GM19035 (cell line): Measurements from ENCODE around the gene CMTM8.

Experiments used
- ATAC-seq: cut with Tn5 transposase; IDR thresholded peaks from one replicate; pipeline ENCODE4 v1.9.1; 2021; ENCODE audit not compliant: unreplicated experiment

Gene CMTM8

DNA sequence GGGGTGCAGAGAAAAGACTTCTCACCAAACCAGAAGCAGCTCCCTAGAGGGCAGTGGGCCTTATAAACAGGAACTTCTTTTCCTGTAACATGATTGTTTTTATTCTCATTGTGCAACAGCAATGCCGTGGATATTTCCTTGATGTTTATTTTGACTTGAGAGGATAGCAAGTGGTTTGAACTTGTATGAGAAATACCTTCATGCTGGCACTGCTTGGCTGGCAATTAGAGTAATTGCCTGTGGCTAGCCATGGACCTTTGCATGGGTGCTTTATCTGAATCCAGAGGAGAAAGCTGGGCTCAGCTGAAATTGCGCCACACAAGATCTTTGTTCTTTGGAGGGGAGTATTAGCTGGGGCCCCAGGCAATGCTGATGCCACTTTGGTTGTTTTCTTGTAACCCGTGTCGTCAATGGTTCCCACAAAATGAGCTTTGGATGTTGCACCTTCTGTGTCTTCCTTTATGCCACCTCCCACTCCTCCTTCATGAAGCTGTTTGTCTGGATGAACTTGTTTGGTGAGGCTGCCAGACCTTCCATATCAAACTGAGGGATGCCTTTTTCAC, 37.9 kb downstream of the CMTM8 start:
- ATAC-seq: no peak

DNA sequence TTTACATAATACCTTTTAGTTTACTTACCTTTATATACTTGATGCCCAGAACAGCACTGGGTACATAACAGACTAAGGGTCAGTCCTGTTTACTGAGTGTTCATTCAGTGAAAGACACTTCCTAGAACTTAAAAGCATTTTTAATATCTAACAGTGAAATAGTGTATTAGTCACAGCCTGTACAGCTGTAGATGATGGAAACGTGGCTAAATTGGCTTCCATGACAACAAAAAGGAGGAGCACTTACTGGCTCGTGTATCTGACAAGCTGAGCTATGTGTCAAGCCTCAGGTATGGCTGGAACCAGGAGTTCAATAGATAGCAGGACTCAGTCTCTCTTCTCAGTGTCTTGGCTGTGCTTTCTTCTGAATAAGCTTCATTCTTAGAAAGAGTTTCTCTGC, 40.2 kb downstream of the CMTM8 start:
- no peak for ATAC-seq

DNA sequence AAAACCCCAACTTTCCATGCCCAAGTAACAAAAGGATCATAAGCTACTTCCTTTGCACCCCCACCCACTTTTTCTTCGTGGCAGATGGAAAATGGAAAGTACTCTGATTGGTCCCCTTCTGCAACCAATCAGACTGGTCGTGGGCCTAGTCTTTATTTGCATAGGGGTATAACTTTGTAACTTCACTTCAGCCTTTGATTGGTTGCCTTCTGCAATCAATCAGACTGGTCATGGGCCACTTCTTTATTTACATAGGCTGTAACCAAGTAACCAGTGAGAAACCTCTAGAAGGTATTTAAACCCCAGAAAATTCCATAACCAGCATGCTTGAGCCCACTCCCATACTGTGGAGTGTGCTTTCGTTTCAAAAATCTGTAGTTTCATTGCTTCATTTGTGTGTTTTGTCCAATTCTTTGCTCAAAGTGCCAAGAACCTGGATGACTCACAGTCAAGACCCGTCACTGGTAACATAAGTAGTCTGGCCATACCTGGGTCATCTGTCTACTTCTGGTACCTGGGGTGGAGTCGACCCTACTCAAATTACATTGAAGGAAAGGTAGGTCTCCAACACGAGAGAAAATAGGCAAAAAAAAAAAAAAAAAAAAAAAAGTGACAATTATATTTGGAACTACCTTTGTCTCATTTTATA, 41.9 kb downstream of the CMTM8 start:
- ATAC-seq: no peak

DNA sequence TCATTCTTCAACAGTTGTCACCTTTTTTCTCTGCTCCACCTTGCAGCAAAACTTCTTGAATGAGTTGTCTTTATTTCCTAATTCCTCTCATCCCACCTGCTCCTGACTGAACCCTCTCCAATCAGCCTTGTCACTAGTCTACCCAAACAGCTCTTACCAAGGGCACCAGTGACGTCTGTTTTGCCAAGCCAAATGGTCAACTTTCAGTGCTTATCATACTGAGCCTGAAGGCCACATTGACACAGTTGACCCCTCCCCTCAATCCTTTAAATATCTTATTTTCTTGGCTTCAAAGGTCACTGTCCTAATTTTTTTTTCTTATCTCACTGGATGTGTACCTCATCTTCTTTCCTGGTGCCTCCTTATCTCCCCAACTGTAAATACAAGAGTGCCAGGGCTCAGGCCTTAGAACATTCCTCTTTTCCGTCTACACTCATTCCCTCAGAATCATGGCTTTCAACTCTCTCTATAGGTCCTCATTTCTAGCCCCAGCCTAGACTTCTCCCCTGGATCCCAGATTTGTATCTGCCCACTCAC, 43.2 kb downstream of the CMTM8 start:
- ATAC-seq: no peak

DNA sequence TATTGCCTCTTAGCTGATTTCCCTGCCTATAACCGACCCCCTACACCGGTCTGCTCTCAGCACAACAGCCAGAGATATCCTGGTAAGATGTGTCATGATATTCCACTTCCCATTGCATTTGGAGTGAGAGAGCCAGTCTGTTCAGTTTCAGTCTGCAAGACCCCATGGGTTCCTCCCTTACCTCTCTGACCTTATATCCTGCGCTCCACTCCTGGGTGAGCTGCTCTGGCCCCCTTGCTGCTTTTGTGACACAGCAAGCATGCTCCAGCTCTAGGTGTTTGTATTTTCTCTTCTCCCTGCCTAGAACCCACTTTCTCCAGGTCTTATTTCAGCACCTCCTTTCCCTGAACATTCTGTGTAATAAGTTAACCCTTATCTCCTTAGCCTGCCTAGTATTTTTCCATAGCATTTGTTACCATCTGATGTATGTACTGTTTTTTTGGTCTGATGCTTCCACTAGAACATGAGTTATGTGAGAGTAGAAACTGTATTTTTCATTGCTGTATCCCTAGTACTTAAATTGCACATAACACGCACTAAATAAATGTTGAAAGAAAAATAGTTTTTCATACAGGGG, 44.2 kb downstream of the CMTM8 start:
- ATAC-seq: no peak

DNA sequence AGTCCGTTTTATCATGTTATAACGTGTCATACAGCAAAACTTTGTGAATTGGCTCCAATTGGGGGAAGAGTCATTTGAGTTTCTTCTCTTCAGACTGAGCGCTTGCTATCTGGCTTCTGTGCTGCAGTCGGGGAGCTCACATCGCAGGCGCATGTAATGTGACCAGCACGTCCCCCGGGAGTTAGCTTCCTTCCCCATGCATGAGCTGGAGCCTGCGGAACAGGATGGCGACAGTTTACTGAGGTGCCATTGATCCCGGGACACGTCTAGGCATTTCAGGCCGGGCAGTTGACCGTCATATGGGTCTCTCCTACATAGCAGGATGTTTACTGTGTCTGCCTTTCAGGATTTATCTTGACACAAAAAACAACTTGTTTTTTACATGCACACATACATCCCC, 44.8 kb downstream of the CMTM8 start:
- ATAC-seq: no peak

DNA sequence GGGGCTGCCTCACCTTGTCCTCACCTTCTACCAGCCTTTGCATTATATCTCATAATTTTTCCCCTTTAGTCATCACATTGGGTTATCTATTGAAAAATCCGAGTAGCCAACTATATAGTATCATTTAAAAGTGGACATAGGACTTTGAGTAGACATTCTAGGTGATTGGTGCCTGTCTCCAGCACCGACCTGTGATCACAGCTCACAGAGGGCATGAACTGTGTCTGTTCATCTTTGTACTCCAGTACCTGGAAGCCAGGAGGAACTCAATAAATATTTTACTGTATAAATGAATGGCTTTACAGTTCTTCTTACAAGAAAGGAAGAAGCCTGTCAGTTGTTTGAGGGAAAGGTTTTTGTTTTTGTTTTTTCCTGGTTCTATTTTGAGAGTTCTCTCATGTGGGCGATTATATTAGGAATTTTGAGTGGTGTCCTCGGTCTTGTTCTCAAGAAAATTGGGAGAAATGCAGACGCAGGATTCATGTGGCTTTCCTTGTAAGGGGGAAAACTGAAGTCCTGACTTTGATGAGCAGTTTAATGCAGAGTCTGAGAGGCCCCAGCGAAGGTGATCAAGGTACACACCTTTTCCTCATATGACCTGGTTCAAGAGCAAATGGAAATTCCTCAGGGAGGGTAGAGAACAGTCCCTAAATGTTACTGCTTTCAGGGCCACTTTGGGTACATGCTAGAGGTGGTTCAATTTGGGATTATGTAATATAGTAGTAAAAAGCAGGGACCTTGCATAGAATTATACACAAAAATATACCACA, 46.1 kb downstream of the CMTM8 start:
- no peak for ATAC-seq

DNA sequence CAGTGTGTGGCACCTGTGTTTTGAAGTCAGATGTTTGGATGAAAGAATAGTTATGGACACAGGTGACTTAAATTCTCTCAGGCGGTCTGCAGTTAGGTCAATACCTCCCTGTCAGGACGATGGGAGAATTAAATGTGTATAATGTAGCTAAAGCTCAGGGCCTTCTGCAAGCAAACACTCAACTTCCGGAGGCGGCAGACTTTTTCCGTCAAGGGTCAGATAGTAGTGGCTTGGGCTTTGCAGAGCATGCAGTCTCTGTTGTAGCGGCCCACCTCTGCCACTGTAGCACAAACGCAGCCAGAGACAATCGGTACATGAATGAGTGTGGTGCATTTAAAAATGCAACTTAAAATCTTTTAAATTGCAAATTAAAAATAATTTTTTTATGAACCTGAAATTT, 47.4 kb downstream of the CMTM8 start:
- no peak for ATAC-seq

DNA sequence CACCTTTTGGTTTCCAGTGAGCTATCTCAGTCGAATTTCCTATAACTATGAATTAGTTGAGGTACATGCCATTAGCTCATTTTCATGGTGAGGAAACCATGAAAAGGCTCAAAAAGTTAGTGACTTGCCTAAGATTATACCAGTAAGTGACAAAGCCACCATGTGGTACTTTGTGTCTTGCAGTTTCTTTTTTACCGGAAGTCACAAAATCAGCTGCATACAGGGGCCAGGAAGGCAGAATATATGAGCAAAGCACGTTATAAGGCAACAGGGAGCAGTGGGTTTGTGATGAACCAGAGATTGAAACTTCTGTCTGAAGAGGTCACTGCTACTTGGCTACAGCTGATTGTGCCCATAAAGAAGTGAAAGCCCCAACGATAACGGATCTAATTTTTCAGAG, 50.3 kb downstream of the CMTM8 start:
- ATAC-seq: no peak

DNA sequence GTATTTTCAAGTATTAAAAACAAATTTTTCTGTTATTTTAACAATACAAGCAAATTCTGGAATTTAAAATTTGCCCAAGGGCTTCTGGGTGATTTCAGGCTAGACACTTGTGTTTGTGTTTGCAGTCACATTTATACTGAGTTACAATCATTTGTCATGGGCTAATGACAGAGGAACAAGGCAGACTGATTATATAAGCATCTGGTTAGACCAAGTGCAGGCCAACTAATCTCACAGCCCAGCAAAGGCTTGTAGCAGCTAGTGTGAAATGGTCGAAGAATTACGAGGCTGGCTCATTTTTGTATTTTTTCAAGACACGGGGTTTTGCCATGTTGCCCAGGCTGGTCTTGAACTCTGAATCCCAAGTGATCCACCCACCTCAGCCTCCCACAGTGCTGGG, 52.1 kb downstream of the CMTM8 start:
- ATAC-seq: no peak

DNA sequence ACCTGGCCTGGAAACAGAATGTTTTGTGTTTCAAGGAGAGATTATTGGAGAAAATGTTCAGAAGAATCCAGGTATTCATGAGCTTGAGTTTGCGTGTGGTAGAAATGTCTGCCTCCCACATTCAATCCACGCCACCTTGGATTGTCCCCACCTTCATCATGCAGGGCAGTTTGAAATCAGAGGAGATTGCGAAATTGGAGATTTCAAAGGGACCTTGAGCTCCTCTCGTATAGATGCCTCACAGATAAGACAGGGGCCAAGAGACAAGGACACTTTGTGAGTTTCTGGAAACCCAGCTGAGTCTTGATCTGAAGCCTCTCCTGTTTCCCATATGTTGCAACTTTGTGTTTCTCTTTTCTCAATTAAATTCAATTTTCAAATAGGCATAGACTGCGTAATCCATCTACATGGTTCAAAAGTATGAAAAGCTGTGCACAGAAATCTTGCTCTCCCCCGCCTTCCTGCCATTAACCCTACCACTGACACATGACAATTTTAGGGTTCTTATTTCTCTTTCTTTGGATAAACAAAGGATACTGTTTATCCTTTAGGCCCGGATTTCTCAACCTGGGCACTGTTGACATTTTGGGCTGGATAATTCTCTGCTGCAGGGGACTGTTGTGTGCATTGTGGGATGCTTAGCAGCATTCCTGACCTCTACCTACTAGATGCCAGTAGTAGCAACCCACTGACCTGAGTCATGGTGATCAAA, 53.8 kb downstream of the CMTM8 start:
- ATAC-seq: no peak

DNA sequence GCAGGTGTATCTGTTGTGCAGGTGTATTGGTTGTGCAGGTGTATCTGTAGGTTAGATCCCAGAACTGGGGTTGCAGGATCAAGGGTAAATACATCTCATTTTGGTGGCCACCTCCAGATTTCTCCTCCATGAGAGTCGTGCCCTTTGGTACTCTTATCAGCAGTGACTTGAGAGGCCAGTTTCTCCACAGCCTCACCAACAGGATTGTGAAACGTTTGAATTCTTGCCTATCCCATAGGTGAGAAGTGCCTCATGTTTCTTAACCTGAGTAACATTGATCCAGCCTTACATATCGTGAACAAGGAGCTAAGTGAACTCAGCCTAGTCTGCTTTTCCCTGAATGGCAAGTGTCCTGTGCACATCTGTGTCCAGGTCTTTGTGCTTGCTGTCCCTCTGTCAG, 55.4 kb downstream of the CMTM8 start:
- no peak for ATAC-seq

DNA sequence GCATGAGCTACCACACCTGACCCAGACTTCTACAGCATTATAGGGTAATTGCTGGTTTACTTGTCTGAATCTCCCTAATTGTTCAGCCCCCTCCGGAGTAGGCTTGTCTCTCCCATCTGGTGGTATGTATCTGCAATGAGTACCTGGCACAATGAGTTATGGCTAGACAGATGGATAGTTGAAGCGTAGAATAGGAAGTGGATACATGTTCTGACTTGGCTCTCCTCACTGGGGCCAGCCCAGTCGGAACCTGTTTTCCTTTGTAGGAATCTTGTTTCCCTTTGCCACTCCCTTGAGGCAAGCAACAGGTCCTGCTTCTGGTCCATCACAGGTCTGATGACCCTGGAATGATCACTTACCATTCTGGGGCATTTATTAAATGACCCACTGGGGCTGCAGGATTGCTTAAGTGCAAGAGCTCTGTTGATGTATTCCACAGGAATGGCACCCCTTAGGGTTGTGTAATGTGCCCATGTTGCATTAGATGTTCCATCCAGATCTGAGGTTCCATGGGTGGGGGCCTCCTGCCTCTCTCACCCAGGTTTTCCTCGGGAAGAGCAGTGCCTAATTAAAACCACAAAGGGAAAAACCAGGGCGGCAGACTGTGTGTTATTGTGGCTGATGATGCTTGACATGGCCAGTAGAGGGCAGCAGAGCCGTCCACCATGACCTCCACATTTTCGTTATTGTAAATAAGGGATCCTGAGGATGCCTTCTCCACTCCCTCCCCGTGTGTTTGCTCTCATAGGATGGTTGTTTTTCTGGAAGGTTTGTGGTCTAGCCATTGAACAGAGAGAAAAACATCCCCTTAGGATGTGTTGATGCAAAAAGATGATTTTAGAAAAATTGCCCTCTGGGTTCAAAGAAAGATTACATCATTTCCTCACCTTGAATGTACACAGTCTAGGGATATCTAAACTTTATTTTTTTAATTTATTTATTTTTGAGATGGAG, 58.0 kb downstream of the CMTM8 start:
- peak; percentile 75 for ATAC-seq

DNA sequence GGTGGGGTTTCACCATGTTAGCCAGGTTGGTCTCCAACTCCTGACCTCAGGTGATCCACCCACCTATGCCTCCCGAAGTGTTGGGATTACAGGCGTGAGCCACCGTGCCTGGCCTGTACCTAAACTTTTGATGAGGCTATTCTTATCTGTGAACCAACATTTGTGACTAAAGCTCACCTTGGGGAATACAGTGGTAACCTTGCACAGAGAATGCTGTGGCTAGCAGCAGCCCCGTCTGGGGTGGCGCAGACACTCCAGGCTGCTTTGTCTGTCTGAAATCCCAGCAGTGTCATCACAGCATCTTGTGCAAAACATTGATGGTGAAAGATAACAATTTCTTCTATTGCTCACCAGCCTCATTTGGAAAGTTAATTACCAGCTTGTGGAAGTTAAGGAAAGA, 58.9 kb downstream of the CMTM8 start:
- ATAC-seq: no peak

DNA sequence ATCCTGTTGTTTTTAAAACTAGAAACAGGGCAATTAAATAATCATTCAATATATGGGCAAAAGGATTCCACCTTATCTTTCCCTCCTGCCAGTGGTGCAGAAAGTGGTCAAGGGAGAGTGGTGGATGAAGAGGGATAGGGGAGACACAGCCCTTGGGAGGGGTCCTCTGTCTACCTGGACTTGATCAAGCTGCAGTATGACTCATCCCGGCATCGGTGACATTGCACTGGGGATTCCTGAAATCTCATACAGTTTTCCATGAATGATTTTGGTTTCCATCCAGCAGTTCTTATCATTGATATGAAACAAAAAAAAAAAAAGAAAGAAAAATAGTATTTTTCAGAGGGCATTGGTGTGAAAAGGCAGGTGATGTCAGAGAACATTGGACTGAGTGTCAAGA, 62.9 kb downstream of the CMTM8 start:
- ATAC-seq: no peak

DNA sequence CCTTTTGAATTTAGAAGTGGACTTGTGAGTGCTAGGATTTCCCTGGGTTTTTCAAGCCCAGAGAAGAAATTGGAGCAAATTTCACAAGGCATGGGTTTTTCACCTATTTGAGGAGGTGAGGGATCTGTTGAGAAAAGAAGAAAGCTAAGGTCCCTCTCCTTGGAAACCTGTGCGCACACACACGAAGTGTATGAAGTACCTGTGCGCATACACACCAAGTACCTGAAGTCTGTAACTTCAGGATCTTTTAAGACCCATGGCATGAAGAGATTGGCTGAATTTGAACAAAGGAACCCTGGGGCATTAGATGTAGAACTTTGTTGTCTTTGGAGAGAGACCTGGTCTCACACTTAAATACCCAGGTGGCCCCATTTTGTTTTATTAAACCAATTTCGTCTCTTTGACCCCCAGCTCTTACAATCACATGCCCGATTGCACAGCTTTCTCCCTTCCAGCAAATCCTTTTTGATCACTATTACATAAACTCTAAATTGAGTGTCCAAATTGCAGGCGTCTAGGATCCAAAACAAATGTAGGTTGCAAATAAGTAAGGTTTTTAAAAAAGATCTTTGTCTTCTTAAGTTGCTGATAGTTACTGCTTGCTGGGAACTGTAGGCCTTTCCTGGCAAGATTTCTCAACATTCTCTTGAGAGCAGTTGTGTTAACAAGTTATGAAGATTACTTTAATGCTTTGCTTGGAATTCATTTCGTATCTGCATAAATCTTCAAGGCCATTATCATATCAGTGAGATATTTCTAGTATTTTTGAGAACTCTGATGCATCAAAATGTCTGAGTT, 64.3 kb downstream of the CMTM8 start:
- no peak for ATAC-seq

DNA sequence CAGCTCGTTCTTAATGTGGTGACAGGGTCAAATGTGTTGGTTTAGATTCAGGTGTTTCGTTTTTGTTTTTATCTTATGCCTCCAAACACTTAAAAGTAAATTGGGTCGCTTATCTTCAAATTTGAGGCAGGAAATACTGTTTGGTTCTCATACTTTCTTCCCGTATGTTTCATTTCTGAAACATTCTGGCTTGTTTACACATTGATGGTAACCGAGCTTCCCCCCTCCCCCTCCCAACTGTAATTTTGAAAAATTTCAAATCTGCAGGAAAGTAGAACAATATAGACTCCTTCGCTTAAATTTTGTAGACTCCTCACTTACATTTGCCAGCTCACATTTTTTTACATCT, 64.9 kb downstream of the CMTM8 start:
- ATAC-seq: no peak

DNA sequence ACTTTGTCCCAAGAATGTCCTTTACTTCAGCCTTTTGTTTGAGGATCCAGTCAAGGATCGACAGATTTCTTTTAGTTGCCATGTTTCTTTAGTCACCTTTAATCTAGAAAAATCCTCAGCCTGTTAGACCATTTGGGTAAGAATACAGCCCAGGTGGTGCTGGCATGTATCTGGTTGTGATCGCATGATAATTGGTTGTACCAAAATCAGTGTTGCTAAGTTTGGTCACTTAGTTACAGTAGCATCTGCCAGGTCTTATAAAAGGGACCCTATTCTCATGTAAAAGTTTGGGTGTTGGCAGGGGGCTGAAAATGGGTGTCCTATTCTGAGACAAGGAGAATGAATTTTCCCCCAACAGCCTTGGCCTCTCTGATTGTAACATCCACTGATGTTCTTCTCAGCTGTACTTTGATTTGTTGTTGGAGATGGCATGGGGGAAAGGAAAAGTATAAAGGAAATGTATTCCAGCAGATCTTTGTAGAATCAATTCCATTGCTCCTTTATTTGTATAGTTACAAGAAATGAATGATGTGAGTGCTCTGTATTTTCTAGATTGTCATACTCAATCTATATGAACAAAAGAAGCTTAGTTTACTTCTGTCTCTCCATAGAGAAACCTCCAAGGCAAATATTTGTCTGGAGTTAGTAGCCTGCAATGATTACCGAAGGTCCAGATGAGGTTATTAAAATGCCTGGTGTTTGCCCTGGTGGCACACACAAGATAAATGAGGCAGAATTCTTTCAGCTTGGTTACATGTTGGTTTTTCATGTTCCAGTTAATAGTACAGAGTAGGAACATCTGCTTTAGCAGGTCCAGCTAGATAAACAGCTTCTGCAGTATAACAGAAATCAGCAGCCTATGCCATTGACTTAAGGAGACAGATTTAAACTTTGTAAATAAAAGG, 65.7 kb downstream of the CMTM8 start:
- no peak for ATAC-seq
